HUES48 (cell line): ENCODE results near the gene KIF26B.

Experiments
- H3K27ac ChIP-seq: one replicate; pipeline ENCODE4 v1.7.0; 2013; ENCODE audit warnings: low read depth, low read length, inconsistent platforms
- H3K27me3 ChIP-seq: 2 replicates; pipeline ENCODE4 v1.6.1; 2013; ENCODE audit warnings: mild to moderate bottlenecking, low read length; ENCODE audit not compliant: control insufficient read depth, insufficient read depth
- H3K36me3 ChIP-seq: 2 replicates; pipeline ENCODE4 v1.6.1; 2013; ENCODE audit warnings: low read length; ENCODE audit not compliant: control insufficient read depth, insufficient read depth
- H3K4me1 ChIP-seq: 2 replicates; pipeline ENCODE4 v1.6.1; 2013; ENCODE audit warnings: mild to moderate bottlenecking, low read length; ENCODE audit not compliant: control insufficient read depth, insufficient read depth
- H3K4me3 ChIP-seq: 2 replicates; pipeline ENCODE4 v1.5.1; 2013; ENCODE audit warnings: mild to moderate bottlenecking, low read depth, low read length
- H3K9ac ChIP-seq: 2 replicates; pipeline ENCODE4 v1.6.1; 2013; ENCODE audit warnings: mild to moderate bottlenecking, low read depth, low read length, moderate library complexity
- H3K9me3 ChIP-seq: 2 replicates; pipeline ENCODE4 v1.6.1; 2013; ENCODE audit warnings: low read length; ENCODE audit not compliant: control insufficient read depth, insufficient read depth

KIF26B gene

GRCh38 chr1:245156736-245157505, 2.1 kb downstream of the KIF26B start:
- H3K36me3 ChIP-seq: no peaks in the 10 kb centered on the region
- peaks cover 7% of the 10 kb centered on the region; the same call in 1 of the 2 replicates for H3K4me1 ChIP-seq
- no peaks in the 10 kb centered on the region for H3K9me3 ChIP-seq
- H3K9ac ChIP-seq: no peak overlapping the region
- peaks cover 59% of the 10 kb centered on the region for H3K27me3 ChIP-seq
- H3K27ac ChIP-seq: peak overlapping the region; percentile 20
- H3K4me3 ChIP-seq: peak overlapping the region; percentile 74

DNA sequence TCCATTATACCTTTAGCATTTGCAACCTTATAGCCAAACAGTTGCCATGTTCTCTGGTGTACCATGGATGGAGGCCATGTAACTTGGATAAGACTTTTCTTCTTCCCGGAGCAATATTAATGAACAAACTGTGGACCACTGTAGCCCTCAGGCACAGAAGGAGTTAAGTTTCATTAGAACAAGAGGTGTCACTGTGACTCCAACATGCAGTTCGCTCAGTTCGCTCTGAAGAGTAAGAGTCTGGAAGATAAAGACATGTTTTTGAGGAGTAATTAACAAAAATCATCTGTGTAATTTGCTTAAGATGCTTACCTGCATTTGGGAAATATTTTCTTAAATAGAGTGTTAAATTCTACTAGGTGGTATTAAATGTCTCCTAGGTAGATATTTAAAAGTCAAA, 4.1 kb downstream of the KIF26B start:
- H3K9ac ChIP-seq: no peak overlapping the region
- no peaks in the 10 kb centered on the region for H3K9me3 ChIP-seq
- H3K4me1 ChIP-seq: 0 out of 2 replicates have a peak, but pooled peaks cover 5% of the 10 kb centered on the region
- H3K27me3 ChIP-seq: peaks cover 43% of the 10 kb centered on the region
- no peak overlapping the region for H3K27ac ChIP-seq
- H3K36me3 ChIP-seq: no peaks in the 10 kb centered on the region
- no peak overlapping the region for H3K4me3 ChIP-seq

- Histone ChIP-seq H3K9ac (no peak overlapping the region), H3K9me3 (no peaks in the 10 kb centered on the region), H3K27ac (no peak overlapping the region), H3K4me3 (no peak overlapping the region), H3K36me3 (no peaks in the 10 kb centered on the region), H3K27me3 (peaks cover 30% of the 10 kb centered on the region), H3K4me1 (0 out of 2 replicates have a peak, but pooled peaks cover 5% of the 10 kb centered on the region)
These were observed 5.5 kb downstream of the KIF26B start for GRCh38 chr1:245160288-245160687.

- Histone ChIP-seq H3K9me3 (no peaks in the 10 kb centered on the region), H3K4me3 (no peak overlapping the region), H3K27me3 (peaks cover 24% of the 10 kb centered on the region), H3K36me3 (no peaks in the 10 kb centered on the region), H3K9ac (no peak overlapping the region), H3K4me1 (peaks cover 5% of the 10 kb centered on the region; the same call in 1 of the 2 replicates), H3K27ac (no peak overlapping the region)
These were observed 6.1 kb downstream of the KIF26B start for GRCh38 chr1:245160741-245161400.

DNA sequence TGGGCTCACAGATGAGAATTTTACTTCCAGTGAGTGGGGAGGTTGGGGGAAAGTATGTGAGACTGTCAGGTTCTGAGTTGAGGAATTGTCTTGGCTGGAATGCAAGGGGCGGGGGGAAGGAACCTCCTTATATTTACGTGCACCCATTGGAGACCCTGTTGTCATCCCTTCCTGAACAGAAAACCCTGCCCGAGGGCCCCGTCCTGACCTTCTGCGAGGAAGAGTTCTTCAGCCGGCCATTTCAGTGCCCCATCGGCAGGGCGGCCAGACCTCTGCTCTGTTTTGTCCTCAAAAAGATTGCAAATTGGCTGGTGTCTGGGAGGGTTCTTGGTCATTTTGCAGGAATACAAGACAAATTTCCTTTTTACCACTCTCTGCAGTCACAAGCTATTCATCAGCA, 7.1 kb downstream of the KIF26B start:
- Histone ChIP-seq H3K27ac (no peak overlapping the region), H3K36me3 (no peaks in the 10 kb centered on the region), H3K4me1 (peaks cover 15% of the 10 kb centered on the region), H3K9me3 (no peaks in the 10 kb centered on the region), H3K9ac (no peak overlapping the region), H3K27me3 (peaks cover 19% of the 10 kb centered on the region), H3K4me3 (no peak overlapping the region)

DNA sequence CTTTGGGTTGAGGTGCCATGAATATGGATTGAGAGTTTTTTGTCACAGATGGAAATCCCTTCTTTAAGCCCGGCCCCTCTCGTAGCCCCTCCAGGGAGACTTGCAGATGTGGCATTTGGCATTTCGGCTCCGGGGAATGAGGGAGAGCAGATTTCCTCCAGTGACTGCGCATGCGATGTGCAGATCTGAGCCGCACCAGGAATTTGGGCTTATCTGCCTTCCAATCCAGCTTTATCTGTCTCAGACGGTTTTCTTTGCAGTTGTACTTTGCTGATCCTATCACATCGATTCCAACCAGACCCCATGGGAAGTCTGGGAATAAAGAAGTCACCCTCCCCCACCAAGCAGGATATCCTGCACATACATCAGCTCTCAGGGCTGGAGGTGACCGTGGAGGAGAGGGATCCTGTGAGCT, 11.7 kb downstream of the KIF26B start:
- no peaks in the 10 kb centered on the region for H3K36me3 ChIP-seq
- H3K27me3 ChIP-seq: no peaks in the 10 kb centered on the region
- no peak overlapping the region for H3K9ac ChIP-seq
- H3K4me3 ChIP-seq: no peak overlapping the region
- peaks cover 17% of the 10 kb centered on the region for H3K4me1 ChIP-seq
- no peaks in the 10 kb centered on the region for H3K9me3 ChIP-seq
- no peak overlapping the region for H3K27ac ChIP-seq

- no peak overlapping the region for H3K4me3 ChIP-seq
- no peak overlapping the region for H3K9ac ChIP-seq
- peaks cover 17% of the 10 kb centered on the region for H3K4me1 ChIP-seq
- H3K27ac ChIP-seq: no peak overlapping the region
- no peaks in the 10 kb centered on the region for H3K27me3 ChIP-seq
- no peaks in the 10 kb centered on the region for H3K36me3 ChIP-seq
- H3K9me3 ChIP-seq: no peaks in the 10 kb centered on the region
These were observed 13.3 kb downstream of the KIF26B start for GRCh38 chr1:245168086-245168485.

GRCh38 chr1:245168906-245169305, 14.1 kb downstream of the KIF26B start:
- H3K4me3 ChIP-seq: no peak overlapping the region

DNA sequence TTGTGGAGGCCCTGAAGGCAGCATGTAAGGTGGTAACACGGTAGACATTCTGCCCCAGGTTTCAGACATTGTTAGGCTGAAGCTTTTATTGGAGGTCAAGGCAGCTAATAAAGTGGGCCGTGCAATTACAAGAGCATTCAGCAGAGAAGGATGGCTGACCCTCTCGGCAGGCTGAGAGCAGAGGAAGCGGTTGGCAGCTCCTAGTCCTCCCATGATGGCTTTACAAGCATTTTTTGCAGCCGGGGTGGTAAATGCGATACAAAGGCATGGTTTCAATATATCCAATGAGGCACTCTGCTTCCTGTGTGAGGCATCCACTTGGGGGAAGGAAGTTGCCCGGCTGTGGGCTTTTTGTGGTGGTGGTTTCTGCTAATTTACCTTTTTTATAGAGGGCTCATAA, 14.6 kb downstream of the KIF26B start:
- Histone ChIP-seq H3K4me1 (peaks cover 17% of the 10 kb centered on the region), H3K36me3 (no peaks in the 10 kb centered on the region), H3K9me3 (no peaks in the 10 kb centered on the region), H3K27me3 (no peaks in the 10 kb centered on the region), H3K27ac (no peak overlapping the region), H3K9ac (no peak overlapping the region), H3K4me3 (no peak overlapping the region)

More at GRCh38 chr1:245168906-245169305, 14.1 kb downstream of the KIF26B start:
- H3K36me3 ChIP-seq: no peaks in the 10 kb centered on the region
- no peaks in the 10 kb centered on the region for H3K9me3 ChIP-seq
- H3K27me3 ChIP-seq: no peaks in the 10 kb centered on the region
- peaks cover 17% of the 10 kb centered on the region for H3K4me1 ChIP-seq
- H3K9ac ChIP-seq: no peak overlapping the region
- H3K27ac ChIP-seq: no peak overlapping the region

GRCh38 chr1:245172026-245172425, 17.2 kb downstream of the KIF26B start:
- H3K9me3 ChIP-seq: no peaks in the 10 kb centered on the region
- no peak overlapping the region for H3K4me3 ChIP-seq

DNA sequence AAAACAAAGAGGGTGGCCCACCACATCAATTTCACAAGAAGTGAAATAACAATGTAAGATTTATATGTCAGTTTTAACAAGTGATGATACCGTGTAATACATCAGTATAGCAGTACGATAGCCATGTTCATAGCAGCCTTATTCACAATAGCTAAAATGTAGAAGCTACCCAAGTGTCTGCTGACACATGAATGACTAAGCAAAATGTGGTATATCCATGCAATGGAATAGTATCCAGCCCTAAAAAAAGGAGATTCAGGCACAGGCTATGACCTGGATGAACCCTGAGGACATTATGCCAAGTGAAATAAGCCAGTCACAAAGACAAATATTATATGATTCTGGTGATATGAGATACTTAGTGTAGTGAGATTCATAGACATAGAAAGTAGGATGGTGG, 18.0 kb downstream of the KIF26B start:
- Histone ChIP-seq H3K4me3 (no peak overlapping the region), H3K27ac (no peak overlapping the region), H3K4me1 (no peaks in the 10 kb centered on the region), H3K9ac (no peak overlapping the region), H3K9me3 (no peaks in the 10 kb centered on the region), H3K36me3 (no peaks in the 10 kb centered on the region), H3K27me3 (no peaks in the 10 kb centered on the region)

More at GRCh38 chr1:245172026-245172425, 17.2 kb downstream of the KIF26B start:
- no peak overlapping the region for H3K9ac ChIP-seq
- H3K4me1 ChIP-seq: peaks cover 5% of the 10 kb centered on the region; the same call in 1 of the 2 replicates
- no peak overlapping the region for H3K27ac ChIP-seq
- no peaks in the 10 kb centered on the region for H3K36me3 ChIP-seq
- H3K27me3 ChIP-seq: no peaks in the 10 kb centered on the region
